Stimulated activated CD8-positive, alpha-beta memory T cell treated with anti-CD3 and anti-CD28 coated beads, Interleukin-4, amount 100 ng/mL, for 24 hours (primary cell): ENCODE results near the gene PARD6G.

Source experiments
- DNase-seq: peaks from one replicate; pipeline ENCODE4 v3.0.0-alpha.2; 2020; ENCODE audit warnings: low read depth

PARD6G gene

GRCh38 chr18:80145196-80145804 is 102.0 kb downstream of the PARD6G start:
- DNase-seq: no peak

- no peak for DNase-seq
Measured at GRCh38 chr18:80143881-80144280, 103.4 kb downstream of the PARD6G start.

GRCh38 chr18:80140455-80140985 is 106.8 kb downstream of the PARD6G start:
- no peak for DNase-seq

GRCh38 chr18:80137976-80138375 is 109.3 kb downstream of the PARD6G start:
- DNase-seq: no peak

GRCh38 chr18:80137137-80137536 is 110.2 kb downstream of the PARD6G start:
- no peak for DNase-seq

GRCh38 chr18:80136679-80137078 is 110.6 kb downstream of the PARD6G start:
- no peak for DNase-seq

- no peak for DNase-seq
Measured at GRCh38 chr18:80135136-80135535, 112.2 kb downstream of the PARD6G start.

- no peak for DNase-seq
Measured at GRCh38 chr18:80133124-80133523, 114.2 kb downstream of the PARD6G start.

GRCh38 chr18:80132180-80132812 is 115.0 kb downstream of the PARD6G start:
- DNase-seq: no peak

GRCh38 chr18:80130555-80130954 is 116.8 kb downstream of the PARD6G start:
- no peak for DNase-seq

- DNase-seq: no peak
Measured at GRCh38 chr18:80129672-80130367, 117.5 kb downstream of the PARD6G start.

- no peak for DNase-seq
Measured at GRCh38 chr18:80127635-80128034, 119.7 kb downstream of the PARD6G start.

GRCh38 chr18:80126797-80127196 is 120.5 kb downstream of the PARD6G start:
- DNase-seq: no peak

- DNase-seq: no peak
Measured at GRCh38 chr18:80124131-80124530, 123.2 kb downstream of the PARD6G start.

GRCh38 chr18:80120932-80121331 is 126.4 kb downstream of the PARD6G start:
- no peak for DNase-seq

- no peak for DNase-seq
Measured at GRCh38 chr18:80119111-80119510, 128.2 kb downstream of the PARD6G start.

GRCh38 chr18:80115035-80115434 is 132.3 kb downstream of the PARD6G start:
- no peak for DNase-seq

- no peak for DNase-seq
Measured at GRCh38 chr18:80112624-80113248, 134.6 kb downstream of the PARD6G start.

- DNase-seq: no peak
Measured at GRCh38 chr18:80109676-80110078, 137.6 kb downstream of the PARD6G start.

GRCh38 chr18:80108739-80109675 is 138.3 kb downstream of the PARD6G start, which contains the start of gene ADNP2:
Gene ADNP2, plus strand, starts transcription at chr18:80109262. Its CDS starts 8,281 bp downstream, at chr18:80117543.
- peak; percentile 65 for DNase-seq

- no peak for DNase-seq
Measured at GRCh38 chr18:80108121-80108536, 139.2 kb downstream of the PARD6G start.
